GM12892 (cell line): ENCODE measurements around the gene FNBP1.

Source experiments
- POLR2A ChIP-seq: IDR thresholded peaks from 2 replicates; pipeline ENCODE4 v1.6.1; 2011; ENCODE audit warnings: low read depth, low read length, control low read depth
- POLR2AphosphoS5 ChIP-seq: IDR thresholded peaks from 2 replicates; pipeline ENCODE4 v1.6.1; 2011; ENCODE audit warnings: low read depth, low read length, control low read depth

- TF ChIP-seq POLR2AphosphoS5 (no peak), POLR2A (no peak)
These were observed 151.4 kb downstream of the FNBP1 start for GRCh38 chr9:129891569-129891968.
